ENCODE results near the gene VPS16.

VPS16 gene

DNA sequence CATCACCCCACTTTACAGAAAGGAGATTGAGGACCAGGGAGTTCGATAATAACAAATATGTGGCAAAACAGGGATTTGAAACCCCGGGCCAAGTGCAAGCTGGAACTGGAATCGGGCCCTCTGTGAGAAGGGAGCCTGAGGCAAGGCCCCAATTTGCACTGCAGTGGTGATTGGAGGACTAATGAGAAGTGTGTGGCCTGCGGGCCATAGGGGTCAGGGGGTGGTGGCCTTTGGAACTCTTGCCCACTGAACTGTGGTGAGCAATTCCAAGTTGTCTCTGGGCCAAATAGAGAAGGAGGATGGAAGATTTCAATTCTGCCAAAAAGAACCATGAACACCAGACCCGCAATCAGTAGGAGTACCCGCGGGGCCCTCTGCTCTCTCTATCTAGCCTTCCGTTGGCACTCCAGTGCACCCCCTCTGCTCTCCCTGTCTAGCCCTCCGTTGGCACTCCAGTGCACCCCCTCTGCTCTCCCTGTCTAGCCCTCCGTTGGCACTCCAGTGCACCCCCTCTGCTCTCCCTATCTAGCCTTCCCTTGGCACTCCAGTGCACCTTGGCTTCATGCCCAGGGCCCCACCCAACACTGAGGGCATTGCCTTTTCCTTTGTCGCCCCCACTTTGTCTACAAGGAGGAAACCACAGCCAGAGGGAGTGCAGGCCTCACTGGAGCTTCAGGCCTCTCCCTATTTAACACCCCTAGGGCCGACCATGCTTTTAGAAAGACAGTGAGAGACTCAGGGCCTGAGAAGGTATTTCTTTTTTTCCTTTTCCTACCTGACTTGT, 26.7 kb downstream of the VPS16 start:
- DNase-seq (ENCODE audit: low read depth in 1 of 2, low spot score in 1 of 2) = no peak

DNA sequence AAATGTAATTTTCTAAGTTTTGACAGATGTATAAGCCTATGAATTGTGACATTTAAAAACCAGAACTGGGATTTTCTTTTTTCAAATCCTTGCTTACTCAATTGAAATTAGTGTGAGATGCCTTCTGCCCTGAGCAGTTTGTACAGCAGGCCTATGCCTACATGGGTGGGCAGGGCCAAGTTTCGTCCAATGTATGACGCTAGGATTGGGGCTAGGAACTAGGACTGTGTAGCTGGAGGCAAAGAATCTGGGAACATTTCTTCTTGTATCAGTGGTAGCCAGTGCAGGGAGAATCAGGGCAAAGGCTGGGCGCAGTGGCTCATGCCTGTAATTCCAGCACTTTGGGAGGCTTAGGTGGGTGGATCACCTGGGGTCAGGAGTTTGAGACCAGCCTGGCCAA, 28.8 kb downstream of the VPS16 start:
- no peak for DNase-seq (ENCODE audit: low read depth in 1 of 2, low spot score in 1 of 2)

DNA sequence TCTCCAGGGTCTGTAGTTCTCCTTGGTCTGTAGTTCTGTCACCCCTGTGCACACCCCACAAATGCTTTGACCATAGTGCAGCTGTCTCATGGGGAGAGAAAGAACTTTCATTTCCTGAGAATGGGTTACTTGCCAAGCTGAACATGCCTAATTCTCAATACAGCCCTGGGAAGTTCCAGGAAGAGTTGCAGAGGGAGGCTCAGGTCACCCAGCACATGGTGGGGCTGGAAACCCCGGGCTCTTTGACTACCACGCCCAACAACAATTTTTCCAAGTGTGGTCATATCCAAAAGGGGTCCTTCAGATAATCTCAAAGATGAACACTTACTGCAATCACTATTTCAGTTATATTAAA, 30.5 kb downstream of the VPS16 start:
- DNase-seq (ENCODE audit: low read depth in 1 of 2, low spot score in 1 of 2) = no peak

DNA sequence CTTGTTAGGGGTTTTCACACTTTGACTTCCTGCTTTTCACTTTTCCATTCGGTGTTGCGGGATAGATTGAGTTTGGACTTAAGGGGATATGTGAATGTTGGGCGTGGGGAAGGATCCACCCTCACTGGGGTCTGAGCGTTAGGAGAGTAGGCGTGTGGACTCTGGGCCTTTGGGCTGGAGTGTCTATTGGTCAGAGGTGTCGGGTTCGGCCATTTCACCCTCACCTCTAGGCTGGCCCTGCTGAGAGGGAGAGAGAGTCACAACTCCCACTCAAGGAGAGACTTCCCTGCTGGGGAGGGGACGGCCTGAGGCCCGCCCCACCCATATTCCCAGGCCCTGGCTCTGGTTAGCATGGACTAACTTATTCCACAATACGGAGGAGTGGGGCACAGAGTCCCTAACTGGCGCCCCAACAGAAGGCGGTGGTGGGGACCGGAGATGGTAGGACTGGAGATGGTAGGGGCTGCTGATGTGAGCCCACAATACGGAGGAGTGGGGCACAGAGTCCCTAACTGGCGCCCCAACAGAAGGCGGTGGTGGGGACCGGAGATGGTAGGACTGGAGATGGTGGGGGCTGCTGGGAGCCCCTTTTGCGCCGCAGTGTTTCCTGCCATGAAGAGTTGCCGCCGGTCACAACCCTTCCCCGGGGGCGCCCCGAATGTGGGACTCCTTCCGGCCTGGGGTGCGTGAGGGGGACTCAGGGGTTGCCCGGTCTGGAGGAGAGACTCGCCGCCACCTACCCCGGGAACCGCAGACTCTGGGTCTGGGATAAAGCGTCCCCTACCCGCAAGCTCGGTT, 31.3 kb downstream of the VPS16 start:
- DNase-seq (ENCODE audit: low read depth in 1 of 2, low spot score in 1 of 2) = no peak

DNA sequence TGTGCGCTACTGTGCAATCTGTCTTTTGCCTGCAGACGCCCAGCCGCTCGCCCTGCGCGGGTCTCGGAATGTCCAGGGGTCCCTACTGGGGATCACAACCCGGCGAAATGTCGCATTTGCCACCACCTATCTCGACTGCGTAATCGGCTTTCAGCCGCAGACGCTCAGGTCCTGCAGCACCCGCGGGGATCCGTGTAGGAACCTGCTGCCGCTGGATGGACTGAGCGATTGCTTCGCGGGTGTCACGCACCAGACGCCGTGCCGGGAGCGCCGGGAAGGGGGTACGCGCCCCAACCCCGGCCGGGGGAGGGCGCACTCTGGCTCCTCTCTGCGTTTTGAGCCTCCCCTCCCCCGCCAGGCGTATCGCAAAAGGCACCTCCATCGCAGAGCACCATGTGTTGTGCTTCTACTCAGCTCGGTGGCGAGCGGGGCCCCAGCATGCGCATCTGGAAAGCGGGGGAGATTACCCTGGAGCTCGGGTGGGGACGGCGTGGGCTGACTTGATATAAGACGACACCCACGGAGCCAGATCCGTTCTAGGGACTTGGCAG, 32.0 kb downstream of the VPS16 start:
- peak; percentile 60 to 73 for DNase-seq (ENCODE audit: low read depth in 1 of 2, low spot score in 1 of 2)

DNA sequence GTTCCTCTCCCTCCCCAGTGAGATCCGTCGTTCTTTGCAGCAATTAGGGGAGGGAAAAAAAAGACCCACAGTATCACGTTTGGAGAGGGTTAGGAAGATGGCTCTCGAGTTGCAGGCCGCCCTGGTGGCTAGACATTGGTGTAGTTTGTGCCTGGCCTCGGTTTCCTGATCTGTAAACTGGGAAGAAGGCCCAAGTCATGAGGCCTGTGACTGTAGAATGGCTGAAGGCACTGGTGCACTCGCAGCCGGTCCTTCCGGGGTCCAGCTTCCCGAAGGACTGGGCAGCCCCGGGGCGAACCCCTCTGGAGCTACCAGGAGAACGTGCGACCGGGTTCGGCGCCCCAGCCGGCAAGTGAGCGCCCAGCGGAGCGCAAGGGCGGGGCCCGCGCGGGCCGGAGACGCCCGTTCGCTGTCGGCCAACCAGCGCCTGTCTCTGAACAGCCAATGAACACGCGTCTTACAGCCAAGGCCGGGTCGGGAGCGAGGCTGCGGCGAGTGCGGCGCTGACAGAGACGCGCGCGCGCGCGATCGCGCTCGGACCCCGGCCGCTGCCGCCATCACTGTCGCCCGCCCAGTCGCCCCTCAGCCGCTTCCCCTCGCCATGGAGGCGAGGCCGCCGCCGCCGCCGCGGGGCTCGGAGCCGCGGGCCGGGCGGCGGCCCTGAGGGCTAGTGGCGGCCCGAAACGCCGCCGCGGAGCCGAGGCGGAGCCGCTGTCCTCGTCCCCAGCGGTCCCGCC, 32.6 kb downstream of the VPS16 start, which contains the start of gene PTPRA:
Gene PTPRA, plus strand, starts transcription at position 472 of the 737 bp plus-strand sequence. CDS start 90,797 bp downstream, outside the sequence.
- DNase-seq (ENCODE audit: low read depth in 1 of 2, low spot score in 1 of 2) = peak; percentile 79 to 89

DNA sequence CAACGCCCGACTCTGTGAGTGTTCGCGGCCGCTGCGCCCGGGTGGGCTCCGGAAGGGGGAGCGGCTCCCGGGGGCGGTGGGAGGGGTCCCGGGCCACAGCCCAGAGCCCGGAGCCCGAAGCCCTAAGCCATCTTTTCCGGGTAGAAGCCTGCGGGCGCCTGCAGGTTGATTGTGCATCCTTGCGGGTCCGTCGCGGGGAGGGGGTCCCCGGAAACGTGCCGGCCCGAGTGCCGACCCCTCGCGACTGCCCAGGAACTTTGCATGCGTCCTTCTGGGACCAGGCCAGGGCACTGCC, 33.1 kb downstream of the VPS16 start:
- DNase-seq (ENCODE audit: low read depth in 1 of 2, low spot score in 1 of 2) = peak; percentile 17 to 42

DNA sequence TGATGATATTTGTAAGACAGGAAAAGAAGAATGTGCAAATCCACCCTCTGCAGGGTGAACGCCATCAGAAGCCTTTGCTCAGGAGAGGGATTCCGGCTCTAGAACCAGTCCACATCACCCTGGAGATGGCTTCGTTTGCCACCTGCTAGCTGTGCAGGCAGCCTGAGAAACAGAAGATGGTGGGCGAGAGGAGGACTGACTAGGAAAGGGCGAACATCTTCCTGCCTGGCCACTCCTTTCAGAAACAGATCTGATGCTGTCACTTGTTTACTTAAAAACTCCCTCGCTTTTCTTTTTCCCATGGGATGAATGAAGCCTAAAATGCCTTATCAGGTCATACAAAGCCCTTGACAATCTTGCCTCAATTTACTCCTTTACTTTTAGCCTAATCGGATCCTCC, 33.9 kb downstream of the VPS16 start:
- no peak for DNase-seq (ENCODE audit: low read depth in 1 of 2, low spot score in 1 of 2)

DNA sequence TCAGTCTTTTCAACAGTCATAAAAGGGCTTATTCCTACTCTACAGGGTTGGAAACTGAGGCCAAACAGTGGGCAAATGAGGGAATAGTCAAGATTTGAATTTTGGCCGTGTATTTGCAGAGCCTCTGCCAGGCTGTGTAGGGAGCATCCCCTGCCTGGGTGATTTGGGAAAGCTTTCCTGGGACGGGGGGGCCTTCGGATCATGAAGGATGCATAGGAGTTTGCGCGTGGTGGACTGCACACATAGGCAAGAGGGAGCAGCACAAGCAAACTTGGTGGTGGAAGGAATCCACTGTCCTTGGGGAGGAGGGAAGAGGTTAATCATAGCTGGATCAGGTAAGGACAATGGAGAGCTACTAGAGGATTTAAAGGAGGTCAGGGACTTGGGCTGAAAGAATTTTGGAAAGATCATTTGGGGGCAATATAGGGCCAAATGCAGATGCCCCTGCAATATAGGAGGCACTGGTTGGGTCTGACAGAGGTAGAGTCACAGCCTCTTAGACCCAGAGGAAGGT, 35.2 kb downstream of the VPS16 start:
- DNase-seq (ENCODE audit: low read depth in 1 of 2, low spot score in 1 of 2) = no peak

DNA sequence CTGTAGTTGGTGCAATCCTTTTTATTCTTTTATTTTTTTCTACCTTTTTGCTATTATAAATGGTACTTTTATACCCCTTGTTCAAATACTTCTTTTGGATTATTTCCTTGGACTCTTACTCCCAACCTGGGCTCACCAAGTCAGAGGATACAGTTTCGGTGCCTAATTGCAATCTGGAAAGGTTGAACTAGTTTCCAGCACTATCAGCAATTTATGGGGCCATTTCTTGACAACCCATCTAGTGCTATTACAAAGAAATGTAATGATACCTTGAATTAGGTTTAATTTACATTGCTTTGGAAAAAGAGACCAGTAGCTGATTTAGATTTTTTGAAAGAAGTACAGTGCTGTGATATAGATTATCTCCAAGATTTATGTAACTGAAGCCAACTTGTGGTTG, 38.0 kb downstream of the VPS16 start:
- no peak for DNase-seq (ENCODE audit: low read depth in 1 of 2, low spot score in 1 of 2)

DNA sequence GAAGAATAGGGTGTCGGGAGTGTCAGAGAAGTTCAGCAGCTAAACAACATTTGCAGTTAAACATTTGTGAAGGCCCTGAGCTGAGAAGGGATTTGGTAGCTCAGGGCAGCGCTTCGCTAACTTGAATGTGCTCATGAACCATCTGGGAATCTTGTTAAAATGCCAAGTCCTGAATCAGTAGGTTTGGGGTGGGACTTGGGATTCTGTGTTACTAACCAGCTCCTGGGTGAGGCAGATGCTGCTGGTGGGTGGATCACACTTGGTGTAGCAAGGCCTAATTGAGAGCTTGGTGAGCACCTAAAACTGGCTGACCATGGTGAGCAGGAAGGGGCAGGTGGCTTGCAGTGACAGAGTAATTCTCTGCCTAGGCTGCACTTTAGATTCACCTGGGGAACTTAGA, 38.6 kb downstream of the VPS16 start:
- DNase-seq (ENCODE audit: low read depth in 1 of 2, low spot score in 1 of 2) = no peak

DNA sequence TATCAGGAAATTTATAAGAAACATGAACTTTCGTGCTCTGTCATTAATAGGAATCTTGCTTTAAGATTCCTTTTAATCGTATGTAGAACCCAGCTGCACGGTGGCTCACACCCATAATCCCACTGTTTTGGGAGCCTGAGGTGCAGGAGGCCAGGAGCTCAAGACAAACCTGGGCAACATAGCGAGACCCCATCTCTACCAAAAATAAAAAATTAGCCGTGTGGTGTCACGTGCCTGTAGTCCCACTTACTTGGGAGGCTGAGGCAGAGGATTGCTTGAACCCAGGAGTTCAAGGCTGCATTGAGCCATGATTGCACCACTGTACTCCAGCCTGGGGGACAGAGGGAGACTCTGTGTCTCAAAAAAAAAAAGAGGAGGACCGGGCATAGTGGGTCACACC, 40.1 kb downstream of the VPS16 start:
- DNase-seq (ENCODE audit: low read depth in 1 of 2, low spot score in 1 of 2) = no peak

DNA sequence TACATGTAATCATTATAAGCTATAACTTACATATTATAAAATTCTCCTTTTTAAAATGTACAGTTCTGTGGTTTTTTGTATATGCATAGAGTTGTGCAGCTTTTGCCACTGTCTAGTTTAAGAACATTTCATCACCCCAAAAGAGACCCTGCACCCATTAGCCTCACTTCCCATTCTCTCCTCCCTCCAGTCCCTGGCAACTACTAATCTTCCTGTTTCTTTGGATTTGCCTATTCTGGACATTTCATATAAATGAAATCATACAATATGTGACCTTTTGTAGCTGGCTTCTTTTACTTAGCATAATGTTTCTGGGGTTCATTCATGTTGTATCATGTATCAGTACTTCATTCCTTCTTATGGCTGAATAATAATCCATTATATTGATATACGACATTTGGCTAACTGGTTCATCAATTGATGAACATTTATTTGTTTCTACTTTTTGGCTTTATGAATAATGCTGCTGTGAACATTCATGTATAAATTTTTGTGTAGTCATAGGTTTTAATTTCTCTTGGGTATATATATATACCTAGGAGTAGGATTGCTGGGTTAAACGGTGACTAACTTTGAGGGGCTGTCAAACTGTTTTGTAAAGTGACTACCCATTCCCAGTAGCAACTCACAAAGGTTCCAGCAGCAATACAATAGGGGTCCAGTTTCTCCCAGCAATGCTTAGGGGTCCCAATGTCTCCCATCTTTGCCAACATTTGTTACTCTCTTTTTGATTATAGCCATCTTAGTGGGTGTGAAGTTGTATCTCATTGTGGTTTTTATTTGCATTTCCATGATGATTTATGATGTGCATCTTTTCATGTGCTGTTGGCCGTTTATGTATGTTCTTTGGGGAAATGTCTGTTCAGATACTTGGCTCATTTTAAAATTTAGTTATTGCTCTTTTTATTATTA, 43.4 kb downstream of the VPS16 start:
- DNase-seq (ENCODE audit: low read depth in 1 of 2, low spot score in 1 of 2) = no peak

DNA sequence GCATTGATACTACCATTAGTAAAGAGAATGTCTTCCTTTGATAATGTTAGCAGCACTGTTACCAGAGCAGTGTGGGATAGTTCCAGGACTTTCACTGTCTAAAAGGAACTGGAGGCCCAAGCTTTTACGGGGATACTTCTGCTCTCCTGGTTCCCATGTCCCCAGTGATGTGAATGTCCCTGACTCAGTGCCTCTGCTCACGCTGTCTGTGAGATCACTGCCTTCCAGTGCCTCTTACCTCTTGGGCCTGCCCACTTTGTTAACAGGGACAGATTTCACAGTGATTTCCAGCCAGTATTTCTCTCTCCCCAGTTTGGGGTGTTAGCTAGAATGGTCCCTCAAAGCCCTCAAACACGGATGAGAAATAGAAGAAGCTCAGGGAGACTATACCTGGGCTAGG, 47.2 kb downstream of the VPS16 start:
- no peak for DNase-seq (ENCODE audit: low read depth in 1 of 2, low spot score in 1 of 2)

DNA sequence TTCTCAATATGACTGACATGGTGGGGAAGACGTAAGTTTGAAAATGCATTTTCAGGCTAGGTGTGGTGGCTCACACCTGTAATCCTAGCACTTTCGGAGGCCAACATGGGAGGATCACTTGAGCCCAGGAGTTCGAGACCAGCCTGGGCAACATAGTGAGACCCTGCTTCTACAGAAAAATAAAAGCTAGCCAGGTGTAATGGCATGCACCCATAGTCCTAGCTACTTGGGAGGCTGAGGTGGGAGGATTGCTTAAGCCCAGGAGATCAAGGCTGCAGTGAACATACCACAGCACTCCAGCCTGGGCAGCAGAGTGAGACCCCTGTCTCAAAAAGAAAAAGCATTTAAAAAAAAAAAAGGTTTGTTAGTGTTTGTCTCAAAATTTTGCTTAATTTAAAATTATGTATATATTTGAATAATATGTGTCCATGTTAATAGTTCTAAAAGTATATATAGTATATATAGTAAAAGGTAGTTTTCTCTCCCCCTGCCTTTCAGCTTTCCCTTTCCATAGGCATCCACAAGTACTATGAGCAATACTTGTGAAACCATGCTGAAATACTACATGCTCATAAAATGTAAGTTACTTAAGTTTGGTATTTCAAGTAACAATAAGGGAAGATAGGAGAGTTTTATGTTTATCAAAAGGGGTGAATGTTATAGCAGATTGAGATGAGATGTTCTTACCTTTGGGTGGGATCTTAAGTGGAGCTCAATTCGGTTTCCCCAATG, 47.8 kb downstream of the VPS16 start:
- DNase-seq (ENCODE audit: low read depth in 1 of 2, low spot score in 1 of 2) = no peak

DNA sequence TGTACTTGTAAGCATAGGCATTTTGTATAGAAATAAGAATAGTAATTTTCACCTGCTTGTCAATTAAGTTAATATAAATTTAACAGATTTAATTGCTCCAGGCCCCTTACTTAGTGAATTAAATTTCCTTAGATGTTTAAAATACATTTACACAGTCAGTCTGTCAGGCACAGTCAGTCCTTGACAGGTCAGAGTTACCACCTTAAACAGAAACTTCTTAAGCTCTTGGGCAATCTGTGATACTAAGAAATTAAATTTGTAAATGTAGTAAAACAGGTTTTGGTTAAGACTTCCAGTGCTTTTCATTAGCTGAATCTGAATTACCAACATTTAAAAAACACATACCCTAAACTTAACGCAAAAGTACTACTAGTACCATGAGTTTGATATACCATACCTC, 48.7 kb downstream of the VPS16 start:
- DNase-seq (ENCODE audit: low read depth in 1 of 2, low spot score in 1 of 2) = no peak

DNA sequence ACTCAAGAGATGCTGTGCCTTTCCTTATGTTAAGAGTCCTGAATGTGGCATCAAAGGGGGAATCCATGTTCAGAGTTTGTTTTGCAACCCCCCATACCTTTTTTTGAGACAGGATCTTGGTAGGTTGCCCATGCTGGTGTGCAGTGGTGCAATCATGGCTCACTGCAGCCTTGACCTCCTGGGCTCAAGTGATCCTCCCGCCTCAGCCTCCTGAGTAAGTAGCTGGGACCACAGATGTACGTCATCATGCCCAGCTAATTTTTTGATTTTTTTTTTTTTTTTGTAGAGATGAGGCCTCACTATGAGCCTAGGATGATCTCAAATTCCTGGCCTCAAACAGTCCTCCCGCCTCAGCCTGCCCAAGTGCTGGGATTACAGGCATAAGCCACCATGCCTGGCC, 49.3 kb downstream of the VPS16 start:
- no peak for DNase-seq (ENCODE audit: low read depth in 1 of 2, low spot score in 1 of 2)

DNA sequence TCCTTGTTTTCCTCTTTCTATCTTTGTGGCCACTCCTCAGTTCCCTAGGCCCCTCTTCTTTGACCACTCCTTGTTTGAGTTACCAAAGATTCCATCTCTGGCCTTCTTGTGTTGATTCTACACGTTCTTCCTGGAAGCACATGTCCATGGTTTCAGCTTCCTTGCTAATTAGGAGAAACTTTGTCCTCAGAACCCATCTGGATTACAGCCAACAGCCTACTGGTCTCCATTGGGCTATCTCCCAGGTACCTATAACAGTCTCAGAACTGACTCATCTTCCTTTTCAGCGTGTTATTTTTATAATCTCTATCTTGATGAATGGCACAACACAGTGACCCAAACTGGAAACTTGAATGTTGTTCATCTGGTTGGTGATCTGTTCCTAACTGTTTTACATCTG, 50.2 kb downstream of the VPS16 start:
- DNase-seq (ENCODE audit: low read depth in 1 of 2, low spot score in 1 of 2) = no peak

DNA sequence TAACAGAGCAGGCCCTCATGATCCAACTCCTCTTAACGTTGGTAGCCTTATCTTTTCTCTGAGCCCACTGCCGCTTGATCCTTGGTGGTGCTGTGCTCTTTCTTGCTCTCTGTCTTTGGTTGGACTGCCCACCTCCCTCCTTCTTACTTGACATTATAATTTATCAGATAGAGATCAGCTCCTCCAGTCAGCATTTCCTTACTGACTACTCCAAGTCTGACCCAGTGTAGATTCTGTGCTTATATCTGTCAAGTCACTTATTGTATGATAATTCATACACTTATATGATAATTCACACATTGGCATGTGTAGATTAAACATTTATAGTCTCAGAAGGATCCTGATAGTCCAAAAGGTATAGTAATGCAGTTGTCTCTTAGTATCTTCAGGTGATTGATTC, 50.8 kb downstream of the VPS16 start:
- no peak for DNase-seq (ENCODE audit: low read depth in 1 of 2, low spot score in 1 of 2)

DNA sequence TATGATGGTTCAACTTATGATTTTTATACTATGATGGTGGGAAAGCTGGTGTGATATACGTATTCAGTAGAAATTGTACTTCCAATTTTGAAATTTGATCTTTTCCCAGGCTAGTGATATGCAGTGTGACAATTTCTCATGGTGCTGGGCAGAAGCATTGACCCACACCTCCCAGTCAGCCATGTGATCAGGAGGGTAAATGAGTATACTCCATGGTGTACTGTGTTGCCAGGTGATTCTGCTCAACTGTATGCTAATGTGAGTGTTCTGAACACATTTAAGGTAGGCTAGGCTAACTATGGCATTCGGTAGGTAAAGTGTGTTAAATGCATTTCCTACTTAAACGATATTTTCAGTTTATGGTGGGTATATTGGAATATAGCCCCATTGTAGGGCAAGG, 51.8 kb downstream of the VPS16 start:
- DNase-seq (ENCODE audit: low read depth in 1 of 2, low spot score in 1 of 2) = no peak
